ENCODE measurements around the gene ROCK2.

Gene ROCK2

GRCh38 chr2:11144077-11144737, 200.2 kb downstream of the ROCK2 start:
- no peak for DNase-seq

DNA sequence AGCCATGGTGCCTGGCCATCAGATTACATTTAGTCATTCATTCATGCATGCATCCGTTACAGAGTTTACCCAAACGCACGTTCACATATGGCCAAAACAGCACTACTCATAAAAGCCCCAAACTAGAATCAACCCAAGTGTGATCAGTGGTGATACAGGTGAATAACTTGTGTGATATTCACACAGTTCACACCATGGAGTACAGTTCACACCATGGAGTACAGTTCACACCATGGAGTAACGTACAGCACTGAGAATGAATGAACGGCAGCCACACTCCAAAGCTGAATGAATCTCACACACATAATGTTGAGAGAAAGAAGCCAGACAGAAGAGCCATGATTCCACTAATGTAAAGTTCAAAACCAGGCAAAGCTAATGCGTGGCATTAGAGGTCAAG, 201.4 kb downstream of the ROCK2 start:
- no peak for DNase-seq

DNA sequence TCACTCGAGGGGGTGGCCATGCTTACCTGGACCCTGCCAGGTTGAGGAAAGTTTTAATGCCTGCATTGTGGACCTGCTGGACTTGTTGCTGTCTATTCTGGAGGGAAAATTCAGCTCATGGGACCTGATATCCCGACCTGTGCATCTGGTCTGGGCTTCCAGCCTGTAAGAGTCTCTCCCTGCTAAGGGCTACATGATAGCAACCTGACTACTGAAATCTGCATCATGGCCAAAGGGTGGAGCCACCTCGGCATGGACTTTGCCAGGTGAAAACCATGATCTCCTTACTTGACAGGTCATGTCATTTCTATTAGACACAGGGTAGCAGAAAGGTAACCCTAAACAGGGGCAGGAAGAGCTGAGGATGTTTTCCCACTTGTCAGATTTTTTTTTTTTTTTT, 202.1 kb downstream of the ROCK2 start:
- no peak for DNase-seq

GRCh38 chr2:11141319-11141718, 203.1 kb downstream of the ROCK2 start:
- DNase-seq: no peak

GRCh38 chr2:11140492-11140891, 203.9 kb downstream of the ROCK2 start:
- DNase-seq: no peak

DNA sequence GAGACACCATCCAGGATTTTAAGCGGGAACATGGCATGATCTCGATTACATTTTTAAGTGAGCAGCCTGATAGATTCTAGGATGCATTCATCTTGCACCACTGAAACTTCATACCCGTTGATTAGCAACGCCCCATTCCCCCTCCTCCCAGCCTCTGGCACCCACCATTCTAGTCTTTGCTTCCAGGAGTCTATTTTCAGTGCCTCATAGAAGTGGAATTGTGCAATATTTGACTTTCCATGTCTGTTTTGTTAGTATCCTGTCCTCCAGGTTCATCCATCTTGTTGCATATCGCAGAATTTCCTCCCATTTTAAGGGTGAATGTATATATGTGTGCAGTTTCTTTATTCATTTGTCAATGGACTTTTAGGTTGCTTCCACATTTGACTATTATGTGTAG, 210.1 kb downstream of the ROCK2 start:
- DNase-seq: no peak

DNA sequence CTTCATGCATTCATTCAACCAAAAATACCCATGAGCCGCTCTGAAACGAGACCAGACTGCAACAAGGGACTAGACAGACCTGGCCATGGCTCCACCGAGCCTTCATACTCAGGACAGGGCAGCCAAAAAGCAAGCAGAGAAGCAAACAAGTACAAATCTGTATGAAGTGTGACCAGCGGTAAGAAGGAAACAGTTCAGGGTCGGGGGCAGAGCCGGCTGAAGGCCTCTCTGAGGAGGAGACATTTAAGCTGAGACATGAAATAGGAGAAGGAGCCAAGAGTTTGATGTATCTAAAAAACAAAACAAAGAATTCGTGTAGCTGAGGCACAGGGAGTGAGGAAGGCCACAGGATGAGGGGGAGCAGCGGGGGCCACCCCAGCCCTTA, 210.5 kb downstream of the ROCK2 start:
- no peak for DNase-seq

DNA sequence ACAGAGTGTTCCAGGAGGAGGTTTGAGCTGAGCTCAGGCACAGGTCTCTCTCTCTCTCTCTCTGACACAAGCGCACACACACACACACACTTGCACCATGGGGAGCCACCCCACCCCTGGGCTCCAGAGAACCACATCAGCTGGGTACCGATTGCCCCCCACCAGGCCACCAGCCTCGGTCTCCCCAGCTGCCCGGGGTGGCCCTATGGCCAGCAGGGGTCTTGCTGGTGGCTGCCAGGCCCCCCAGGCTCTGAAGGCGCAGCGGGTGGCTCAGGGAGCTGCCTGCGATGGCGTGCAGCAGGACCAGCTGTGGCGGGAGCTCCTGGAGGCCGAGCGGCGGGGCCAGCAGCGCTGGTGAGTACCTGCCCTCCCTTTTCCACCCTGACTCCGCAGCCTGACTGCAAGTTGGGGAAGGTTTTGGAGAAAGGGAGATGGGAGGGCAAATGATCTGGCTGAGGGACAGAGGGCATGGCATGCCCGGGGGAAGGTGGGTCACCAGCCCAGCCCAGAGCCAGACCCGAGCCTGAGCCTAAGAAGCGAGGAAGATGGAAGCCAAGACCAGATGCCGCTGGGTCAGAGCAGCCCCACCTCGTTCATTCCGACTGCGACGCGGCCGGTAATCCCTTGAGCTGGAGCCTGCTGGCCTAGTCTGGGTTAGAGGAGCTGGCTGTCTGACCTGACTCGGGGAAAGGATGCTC, 211.0 kb downstream of the ROCK2 start:
- DNase-seq: no peak

DNA sequence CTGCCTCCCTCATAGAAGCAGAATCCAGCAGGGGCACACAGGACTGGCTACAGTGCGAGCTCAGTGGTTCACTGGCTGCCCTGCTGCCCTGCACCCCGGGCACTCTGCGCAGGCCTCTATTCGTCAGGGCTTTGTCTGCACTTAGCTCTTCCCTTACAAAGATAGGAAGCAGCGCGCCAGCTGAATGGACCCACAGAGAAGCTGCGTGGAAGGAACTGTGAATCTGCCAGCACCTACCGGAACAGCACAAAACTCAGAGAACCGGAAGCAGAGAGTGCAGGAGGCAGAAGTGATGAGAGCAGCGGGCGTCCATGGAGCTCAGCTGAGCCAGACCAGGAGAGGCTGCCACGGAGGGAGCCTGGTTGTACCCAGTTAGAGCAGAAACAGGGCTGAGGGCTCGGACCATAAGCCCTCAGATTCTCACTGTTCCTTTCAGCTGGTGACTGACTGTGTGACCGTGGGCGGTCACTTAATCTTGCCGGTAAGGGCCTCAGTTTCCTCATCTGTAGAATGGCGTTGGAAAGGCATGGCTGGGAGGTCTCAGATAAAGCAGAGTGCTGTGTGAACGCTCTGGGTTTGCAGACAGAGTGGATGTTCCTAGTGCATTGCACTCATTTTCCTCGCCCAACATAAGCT, 212.3 kb downstream of the ROCK2 start:
- no peak for DNase-seq

DNA sequence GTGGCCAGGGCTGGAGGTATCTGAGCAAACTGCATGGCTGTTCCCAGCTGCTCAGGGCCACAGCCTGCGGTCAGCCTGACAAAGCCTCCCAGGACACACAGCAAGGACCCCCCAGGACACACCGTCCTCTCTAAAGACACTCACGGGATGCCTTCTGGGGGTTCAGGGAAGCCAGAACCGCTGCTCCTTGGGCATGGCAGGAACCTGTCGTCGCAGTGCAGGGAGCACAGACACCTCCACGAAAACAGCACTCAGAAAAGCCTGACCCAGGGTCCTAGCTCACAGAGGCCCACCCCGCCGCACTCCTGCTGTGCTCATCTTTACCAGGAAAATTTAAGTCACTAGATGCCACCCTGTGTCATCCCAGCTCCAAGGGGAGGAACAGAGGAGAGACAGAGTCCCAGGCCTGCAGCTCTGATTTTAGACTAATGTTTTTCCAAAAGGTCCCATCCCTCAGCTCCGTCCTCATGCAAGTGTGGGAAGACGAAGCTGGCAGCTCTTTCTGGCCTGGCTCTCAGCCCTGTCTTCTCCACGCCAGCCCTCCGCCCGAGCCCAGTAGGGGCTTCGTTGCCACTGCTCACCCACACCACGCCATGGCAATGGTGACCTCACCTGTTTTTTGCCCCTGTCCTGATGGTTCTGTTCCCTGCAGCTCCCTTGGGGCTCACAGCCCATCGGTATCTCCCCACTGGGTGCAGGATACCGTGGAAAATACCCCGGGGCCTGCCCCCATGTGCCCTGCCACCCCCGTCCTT, 213.1 kb downstream of the ROCK2 start:
- no peak for DNase-seq

Data from NCI-H2081 (cell line).